HG03342 (cell line): ENCODE results near the gene ACOX2.

Experiments used
- ATAC-seq: cut with Tn5 transposase; IDR thresholded peaks from one replicate; pipeline ENCODE4 v1.9.1; 2021; ENCODE audit warnings: mild to moderate bottlenecking, moderate library complexity; ENCODE audit not compliant: unreplicated experiment

Gene ACOX2

GRCh38 chr3:58514405-58514804 lies 22.6 kb downstream of the ACOX2 start:
- no peak for ATAC-seq

- ATAC-seq: no peak
These were observed 28.6 kb downstream of the ACOX2 start for GRCh38 chr3:58508437-58508836.

GRCh38 chr3:58507356-58508078 lies 29.5 kb downstream of the ACOX2 start:
- no peak for ATAC-seq

GRCh38 chr3:58502872-58503271 lies 34.1 kb downstream of the ACOX2 start:
- ATAC-seq: no peak

GRCh38 chr3:58497097-58497496 lies 39.9 kb downstream of the ACOX2 start:
- no peak for ATAC-seq

GRCh38 chr3:58496206-58496857 lies 40.7 kb downstream of the ACOX2 start:
- ATAC-seq: no peak

GRCh38 chr3:58495101-58495500 lies 41.9 kb downstream of the ACOX2 start:
- ATAC-seq: no peak

GRCh38 chr3:58494107-58494506 lies 42.9 kb downstream of the ACOX2 start:
- no peak for ATAC-seq

- ATAC-seq: no peak
These were observed 44.5 kb downstream of the ACOX2 start for GRCh38 chr3:58492494-58492905.

GRCh38 chr3:58491506-58492402 lies 45.2 kb downstream of the ACOX2 start, which contains the start of gene KCTD6:
KCTD6 (plus strand) TSS chr3:58492096; CDS start chr3:58498756, 6,660 bp downstream.
- peak; percentile 95 for ATAC-seq

GRCh38 chr3:58490860-58491501 lies 46.0 kb downstream of the ACOX2 start:
- ATAC-seq: no peak

GRCh38 chr3:58488967-58489366 lies 48.0 kb downstream of the ACOX2 start:
- ATAC-seq: no peak

- no peak for ATAC-seq
These were observed 49.7 kb downstream of the ACOX2 start for GRCh38 chr3:58487140-58487886.

GRCh38 chr3:58485801-58486435 lies 51.1 kb downstream of the ACOX2 start:
- no peak for ATAC-seq

- ATAC-seq: no peak
These were observed 52.3 kb downstream of the ACOX2 start for GRCh38 chr3:58484722-58485069.

GRCh38 chr3:58484045-58484721 lies 52.8 kb downstream of the ACOX2 start:
- no peak for ATAC-seq

- ATAC-seq: no peak
These were observed 53.9 kb downstream of the ACOX2 start for GRCh38 chr3:58482917-58483636.

GRCh38 chr3:58480309-58480708 lies 56.7 kb downstream of the ACOX2 start:
- no peak for ATAC-seq

GRCh38 chr3:58478781-58479180 lies 58.2 kb downstream of the ACOX2 start:
- ATAC-seq: no peak
